GM10248 (cell line): Measurements from ENCODE around the gene COL8A2.

ENCODE experiments used
- CTCF ChIA-PET: fragments of 300-600 bp; sonication (Branson Sonifier 250); formaldehyde crosslinking; extraction: SDS; loops from one replicate; lab custom pipeline; 2021; ENCODE audit warnings: antibody characterized with exemption; lab: Yijun Ruan, JAX
- POLR2A ChIA-PET: fragments of 350-650 bp; sonication (Branson Sonifier 250); formaldehyde crosslinking; extraction: SDS; loops from one replicate; lab custom pipeline; 2020; ENCODE audit warnings: antibody characterized with exemption; lab: Yijun Ruan, JAX
- DNase-seq: peaks from one replicate; pipeline ENCODE4 v3.0.0; 2012; ENCODE audit errors: extremely low spot score
- TF ChIP-seq, protein P1 (sequence below): IDR thresholded peaks from 2 replicates; pipeline ENCODE4 v1.5.1; 2012; ENCODE audit warnings: mild to moderate bottlenecking, low read depth; ENCODE audit errors: extremely low read depth, missing control alignments, control extremely low read depth

The COL8A2 gene

DNA sequence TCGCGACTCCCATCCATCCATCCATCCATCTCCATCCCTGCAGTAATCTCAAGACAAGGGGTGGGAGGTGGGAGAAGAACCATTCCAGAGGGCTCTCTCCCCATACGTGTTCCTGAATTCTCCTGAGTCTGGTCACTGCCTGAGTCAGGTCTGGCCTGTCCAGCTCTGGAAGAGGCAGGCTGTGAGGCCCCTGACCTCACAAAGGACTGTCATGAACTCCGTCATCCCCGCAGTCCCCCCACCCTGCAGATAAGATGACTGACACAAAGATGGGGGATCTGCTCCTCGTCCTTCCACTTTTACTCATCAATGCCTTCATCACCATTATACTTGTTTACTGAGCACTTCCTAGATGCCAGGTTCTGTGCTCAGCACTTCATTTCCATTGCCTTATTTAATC is 29.3 kb upstream of the COL8A2 start:
- no peak for DNase-seq
- TF ChIP-seq, protein P1, sequence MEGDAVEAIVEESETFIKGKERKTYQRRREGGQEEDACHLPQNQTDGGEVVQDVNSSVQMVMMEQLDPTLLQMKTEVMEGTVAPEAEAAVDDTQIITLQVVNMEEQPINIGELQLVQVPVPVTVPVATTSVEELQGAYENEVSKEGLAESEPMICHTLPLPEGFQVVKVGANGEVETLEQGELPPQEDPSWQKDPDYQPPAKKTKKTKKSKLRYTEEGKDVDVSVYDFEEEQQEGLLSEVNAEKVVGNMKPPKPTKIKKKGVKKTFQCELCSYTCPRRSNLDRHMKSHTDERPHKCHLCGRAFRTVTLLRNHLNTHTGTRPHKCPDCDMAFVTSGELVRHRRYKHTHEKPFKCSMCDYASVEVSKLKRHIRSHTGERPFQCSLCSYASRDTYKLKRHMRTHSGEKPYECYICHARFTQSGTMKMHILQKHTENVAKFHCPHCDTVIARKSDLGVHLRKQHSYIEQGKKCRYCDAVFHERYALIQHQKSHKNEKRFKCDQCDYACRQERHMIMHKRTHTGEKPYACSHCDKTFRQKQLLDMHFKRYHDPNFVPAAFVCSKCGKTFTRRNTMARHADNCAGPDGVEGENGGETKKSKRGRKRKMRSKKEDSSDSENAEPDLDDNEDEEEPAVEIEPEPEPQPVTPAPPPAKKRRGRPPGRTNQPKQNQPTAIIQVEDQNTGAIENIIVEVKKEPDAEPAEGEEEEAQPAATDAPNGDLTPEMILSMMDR = no peak
- ChIA-PET POLR2A (no interaction called here), CTCF (interaction anchor here (0.9 to 6.0 kb wide), 4 partner anchors 8 to 131 kb away, joined by 3 to 106 read pairs (median 13); no protein-coding TSS in a partner anchor)

DNA sequence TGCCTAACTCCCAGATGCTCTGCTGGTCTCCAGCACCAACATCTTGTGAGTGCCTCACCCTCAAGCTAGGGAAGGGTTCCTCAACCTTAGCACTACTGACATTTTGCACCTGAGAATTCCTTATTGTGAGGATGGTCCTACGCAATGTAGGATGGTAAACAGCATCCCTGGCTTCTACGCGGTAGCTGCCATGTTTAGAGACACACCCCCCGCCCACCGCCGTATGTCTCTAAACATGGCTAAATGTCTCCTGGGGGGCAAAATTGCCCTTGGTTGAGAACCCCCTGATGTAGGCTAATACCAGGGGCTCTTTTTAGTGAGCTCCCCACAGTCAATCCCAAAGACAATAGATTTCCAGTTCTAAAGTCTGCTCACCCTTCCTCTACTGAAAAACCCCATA is 28.5 kb upstream of the COL8A2 start:
- DNase-seq = no peak
- TF ChIP-seq, protein P1 = no peak
- CTCF ChIA-PET = interaction anchor here (1.8 to 6.0 kb wide), 4 partner anchors 9 to 132 kb away, joined by 4 to 106 read pairs (median 13); no protein-coding TSS in a partner anchor
- POLR2A ChIA-PET = no interaction called here

DNA sequence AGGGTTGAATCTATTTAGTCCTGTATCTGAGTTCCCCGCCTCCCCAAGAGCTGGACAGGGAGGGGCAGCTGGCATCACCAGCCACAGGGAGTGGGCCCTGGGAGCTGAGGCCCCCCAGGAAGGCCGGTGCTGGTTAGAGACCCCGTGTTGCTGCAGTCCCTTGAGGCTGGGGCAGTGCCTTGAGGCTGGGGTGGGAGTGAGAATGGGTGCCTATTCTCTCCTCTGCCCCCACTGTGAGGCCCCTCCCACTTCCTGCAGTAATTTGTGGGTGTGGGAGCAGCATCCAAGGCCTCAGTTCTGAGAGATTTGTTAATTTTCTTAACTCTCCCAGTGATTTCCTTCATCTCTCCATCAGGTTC is 26.8 kb upstream of the COL8A2 start:
- no peak for DNase-seq
- ChIA-PET POLR2A (interaction anchor here (3.2 kb wide), 1 partner anchor 10 kb away, joined by 30 read pairs; no protein-coding TSS in a partner anchor), CTCF (interaction anchor here (0.6 to 6.0 kb wide), 8 partner anchors 11 to 135 kb away, joined by 3 to 123 read pairs (median 24); partner anchors contain the start of gene THRAP3)
- TF ChIP-seq, protein P1 = no peak

DNA sequence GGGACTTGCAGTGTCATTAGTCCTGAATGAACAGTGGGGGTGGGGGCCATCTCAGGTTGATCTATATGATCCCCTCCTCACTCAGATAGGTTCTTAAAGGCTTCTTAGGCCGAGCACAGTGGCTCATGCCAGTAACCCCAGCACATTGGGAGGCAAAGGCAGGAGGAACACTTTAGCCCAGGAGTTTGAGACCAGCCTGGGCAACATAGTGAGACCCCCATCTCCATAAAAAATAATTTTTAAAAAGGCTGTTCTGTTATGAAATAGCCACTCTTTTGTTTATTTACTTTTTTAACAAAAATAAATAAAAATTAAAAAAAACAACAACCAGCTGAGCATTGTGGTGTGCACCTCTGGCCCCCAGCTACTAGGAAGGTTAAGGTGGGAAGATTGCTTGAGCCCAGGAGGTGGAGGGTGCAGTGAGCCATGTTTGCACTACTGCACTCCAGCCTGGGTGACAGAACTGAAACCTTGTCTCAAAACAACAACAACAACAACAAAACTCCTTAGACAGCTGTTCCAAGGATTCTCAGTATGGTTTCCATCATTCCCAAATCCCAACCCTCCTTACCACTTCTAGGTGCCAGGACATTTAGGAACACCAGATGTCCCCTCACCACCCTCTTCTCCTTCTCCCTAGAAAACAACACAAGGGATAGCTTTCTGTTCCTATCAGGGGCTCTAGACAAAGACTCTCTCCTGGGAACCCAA is 26.3 kb upstream of the COL8A2 start:
- TF ChIP-seq, protein P1 = no peak
- DNase-seq = no peak
- CTCF ChIA-PET = interaction anchor here (0.6 to 6.0 kb wide), 12 partner anchors 11 to 246 kb away, joined by 3 to 123 read pairs (median 4); partner anchors contain the start of gene THRAP3
- POLR2A ChIA-PET = interaction anchor here (3.2 kb wide), 1 partner anchor 11 kb away, joined by 30 read pairs; no protein-coding TSS in a partner anchor

DNA sequence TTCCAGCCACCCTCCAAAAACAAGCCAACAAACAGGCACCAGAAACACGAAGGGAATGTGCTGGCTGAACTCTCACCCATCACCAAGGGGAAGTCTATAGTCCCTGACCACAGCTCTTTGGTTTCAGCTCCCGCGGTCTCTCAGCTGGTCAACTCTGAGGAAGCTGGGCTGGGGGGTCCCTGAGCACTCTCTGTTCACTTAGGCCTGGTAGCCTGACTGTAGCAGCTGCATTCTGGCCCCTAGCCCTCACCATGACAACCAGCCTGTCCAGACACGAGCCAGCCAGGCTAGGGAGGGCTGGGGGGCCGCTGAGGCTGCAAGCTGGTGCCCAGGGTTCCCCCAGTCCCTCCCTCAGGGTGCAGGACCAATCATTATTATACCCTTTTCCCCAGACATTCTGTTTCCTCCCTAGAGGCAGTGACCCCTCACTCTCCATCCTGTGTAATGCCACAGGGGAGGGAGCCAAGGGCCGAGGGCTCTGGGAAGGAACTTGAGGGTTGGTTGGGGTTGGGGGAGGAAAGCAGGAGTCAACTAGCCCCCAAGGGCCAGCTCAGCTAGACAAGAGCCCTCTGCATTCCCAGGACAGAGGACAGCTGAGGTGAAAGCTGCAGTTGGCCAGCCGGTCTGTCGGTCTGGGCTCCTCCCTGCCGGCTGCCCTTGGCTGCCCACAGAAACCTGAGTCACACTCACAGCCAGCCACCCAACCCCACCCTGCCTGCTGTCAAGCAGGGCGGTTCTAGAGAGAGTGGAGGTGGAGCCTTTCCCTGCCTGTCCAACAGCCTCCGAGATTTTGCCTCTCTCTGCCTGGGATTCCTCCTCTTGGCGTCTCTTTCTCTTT is 25.5 kb upstream of the COL8A2 start:
- POLR2A ChIA-PET = interaction anchor here (0.6 to 3.2 kb wide), 6 partner anchors 11 to 173 kb away, joined by 3 to 30 read pairs (median 6); partner anchors contain the start of genes EVA1B and THRAP3
- CTCF ChIA-PET = interaction anchor here (0.6 to 6.0 kb wide), 48 partner anchors 8 to 300 kb away, joined by 3 to 123 read pairs (median 4); partner anchors contain the start of gene THRAP3
- TF ChIP-seq, protein P1 = no peak
- DNase-seq = peak; percentile 84

DNA sequence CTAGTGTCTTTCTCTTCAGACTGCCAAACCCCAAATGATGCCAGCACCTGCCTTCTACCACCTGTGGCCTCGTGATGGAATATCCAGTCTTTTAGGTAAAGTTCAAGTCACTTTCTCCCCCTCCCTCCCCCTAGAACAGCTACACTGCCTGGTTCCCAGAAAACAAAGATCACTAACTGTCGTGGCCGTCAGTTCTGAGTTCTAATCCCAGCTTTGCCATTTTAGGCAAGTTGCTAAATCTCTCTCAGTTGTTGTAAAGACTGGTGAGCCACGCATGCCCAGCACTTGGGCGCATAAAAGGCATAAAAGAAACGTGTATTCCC is 24.9 kb upstream of the COL8A2 start:
- TF ChIP-seq, protein P1 = no peak
- ChIA-PET POLR2A (interaction anchor here (0.6 to 3.2 kb wide), 6 partner anchors 12 to 174 kb away, joined by 3 to 30 read pairs (median 6); partner anchors contain the start of genes EVA1B and THRAP3), CTCF (interaction anchor here (0.6 to 6.0 kb wide), 45 partner anchors 8 to 299 kb away, joined by 3 to 123 read pairs (median 5); partner anchors contain the start of gene THRAP3)
- no peak for DNase-seq
